ENCODE measurements around the gene CKB. TPM values are rescaled to one million over a fixed set of nuclear protein-coding genes. Genes with fewer than 3 reads are reported as not detected.

The CKB gene
- total and polyA plus RNA-seq, 9 of the 15 experiments (the other 6 are each of a cell fraction or from before 2014, with no cell fraction given), result 23.9 to 692 (median 132) TPM

GRCh38 chr14:103520657-103521437 is 1.8 kb downstream of the CKB start (continued):
- peak; percentile 28; the same call in 1 of the 2 replicates for TF ChIP-seq NKRF (IDR thresholded peaks at IDR 0.05; ENCODE audit: borderline replicate concordance)
- TF ChIP-seq HCFC1 (IDR thresholded peaks at IDR 0.05; ENCODE audit: low read depth, low read length), result no peak
- no peak for TF ChIP-seq TAF1 (IDR thresholded peaks at IDR 0.05; ENCODE audit: control insufficient read depth, extremely low read depth, insufficient read depth, low read length, severe bottlenecking)
- TF ChIP-seq FOXK1 (CRISPR knock-in tag; IDR thresholded peaks at IDR 0.05; ENCODE audit: borderline replicate concordance), result no peak
- TF ChIP-seq ZNF24 (IDR thresholded peaks at IDR 0.05), result no peak
- TF ChIP-seq ZNF3 (CRISPR knock-in tag; IDR thresholded peaks at IDR 0.05), result no peak
- no peak for TF ChIP-seq ZNF780A (CRISPR knock-in tag; IDR thresholded peaks at IDR 0.05)
- peak; percentile 67 for TF ChIP-seq CTCFL (IDR thresholded peaks at IDR 0.05; ENCODE audit: borderline replicate concordance, insufficient read depth, low read depth, low read length, poor library complexity, severe bottlenecking)
- peak; percentile 68; the same call in 1 of the 2 replicates for TF ChIP-seq AFF4 (CRISPR knock-in tag; IDR thresholded peaks at IDR 0.05)
- TF ChIP-seq HDAC8 (tag; IDR thresholded peaks at IDR 0.05), result no peak
- no peak; the same call in 1 of the 2 replicates for TF ChIP-seq EP400 (IDR thresholded peaks at IDR 0.05)
- peak; percentile 52 for TF ChIP-seq ZFX (CRISPR knock-in tag; IDR thresholded peaks at IDR 0.05)
- no peak for TF ChIP-seq FOXM1 (IDR thresholded peaks at IDR 0.05; ENCODE audit: low read depth)
- TF ChIP-seq FOXM1 (CRISPR knock-in tag; IDR thresholded peaks at IDR 0.05; ENCODE audit: low read depth), result 0 out of 2 replicates have a peak, but pooled peaks have one; percentile 3
- peak in 1 of 2 experiments; percentile 58; a peak in 2 of 4 replicates for TF ChIP-seq RAD21 (CRISPR knock-in tag; conservative IDR thresholded peaks at IDR 0.05 in 1 of 2, IDR thresholded peaks at IDR 0.05 in 1 of 2)
- TF ChIP-seq CXXC5 (CRISPR knock-in tag; IDR thresholded peaks at IDR 0.05), result peak; percentile 90
- TF ChIP-seq ILK (tag; IDR thresholded peaks at IDR 0.05; ENCODE audit: borderline replicate concordance, low read depth), result no peak
- peak; percentile 58 for TF ChIP-seq MYC (IDR thresholded peaks at IDR 0.05; ENCODE audit: low read depth, low read length)
- TF ChIP-seq MYC (CRISPR knock-in tag; IDR thresholded peaks at IDR 0.05; ENCODE audit: borderline replicate concordance, low read depth), result no peak
- TF ChIP-seq RBM39 (optimal IDR thresholded peaks at IDR 0.05; ENCODE audit: low read depth, low read length), result no peak
